Heart left ventricle (tissue), 16 donors: ENCODE data around the gene CAMP. TPM values are rescaled to one million over a fixed set of nuclear protein-coding genes. Genes with fewer than 3 reads are reported as not detected.

Source experiments
- ATAC-seq, 4 donors: fragments of 200-7000 bp; cut with Tn5 transposase; one replicate each; pipeline ENCODE4 v1.9.1; 2020 to 2022; ENCODE audit warnings: moderate library complexity in 4 of 4, mild to moderate bottlenecking in 3 of 4, moderate number of reproducible peaks in 1 of 4
- DNase-seq, 5 donors: peaks; one replicate each; pipeline ENCODE4 v3.0.0-alpha.2; 2020
- H3K27ac ChIP-seq, 12 donors: fragments of 200-600 bp; sonication (generic) in 4 of 12; one replicate each; pipeline versions ENCODE4 v1.5.0 to v1.8.0; 2016 to 2022; ENCODE audit warnings: mild to moderate bottlenecking in 2 of 12
- H3K27me3 ChIP-seq, 9 donors: fragments of 200-600 bp; sonication (generic) in 2 of 9; one replicate each; pipeline versions ENCODE4 v1.5.1 to v1.8.0; 2016 to 2022; ENCODE audit warnings: mild to moderate bottlenecking in 3 of 9
- H3K36me3 ChIP-seq, 9 donors: fragments of 200-600 bp; sonication (generic) in 2 of 9; one replicate each; pipeline versions ENCODE4 v1.5.0 to v1.8.0; 2018 to 2022; ENCODE audit warnings: mild to moderate bottlenecking in 2 of 9
- H3K4me1 ChIP-seq, 12 donors: fragments of 200-600 bp; sonication (generic) in 4 of 12; one replicate each; pipeline versions ENCODE4 v1.5.0 to v1.8.0; 2016 to 2022; ENCODE audit warnings: mild to moderate bottlenecking in 3 of 12
- H3K4me3 ChIP-seq, 12 donors: fragments of 200-600 bp; sonication (generic) in 4 of 12; one replicate each; pipeline versions ENCODE4 v1.5.0 to v1.8.0; 2017 to 2022; ENCODE audit warnings: mild to moderate bottlenecking in 9 of 12, moderate library complexity in 4 of 12
- H3K9me3 ChIP-seq, 12 donors: fragments of 200-600 bp; sonication (generic) in 4 of 12; one replicate each; pipeline versions ENCODE4 v1.5.0 to v1.8.0; 2016 to 2022; ENCODE audit warnings: mild to moderate bottlenecking in 1 of 12
- POLR2A ChIP-seq, 2 donors: fragments of 450-650 bp; IDR thresholded peaks; one replicate each; pipeline ENCODE4 v1.6.1; 2017; ENCODE audit warnings: antibody characterized with exemption in 2 of 2, mild to moderate bottlenecking in 2 of 2, moderate library complexity in 2 of 2
- WGBS, 4 donors: extraction: QIAGEN DNeasy Blood & Tissue Kit in 2 of 4; methylation state at CpG; one replicate each; pipeline versions ENCODE4 v1.1.5 to v1.1.7; 2013 to 2018; 5-methylcytosine and 5-hydroxymethylcytosine counted together
- intact Hi-C, 10 donors: fragments of 100-400 bp; cut with DNase I; formaldehyde crosslinking; loops; one replicate each; pipeline versions ENCODE4 v1.11.1 to v1.14.2; 2022
- polyA plus RNA-seq, 2 donors: library from polyadenylated mRNA; stranded (reverse); fragments of 200-250 nt; gene quantifications; one replicate each; pipeline ENCODE4 v1.2.3, GENCODE V29; 2013
- total RNA-seq, 9 donors: library from RNA; depleted of rRNA in 2 of 9; stranded (reverse); fragments of >200 nt in 2 of 9; fragmentation: NEBNext Ultra II Directional in 3 of 9; extraction: Animal tissue kit (Norgen Biotek cat#: 25700) in 3 of 9; gene quantifications; one replicate each; pipeline versions ENCODE4 v1.1.0 to v1.2.4, GENCODE V29; 2016 to 2023
- TF ChIP-seq, protein P1 (sequence below), 12 donors: fragments of 200-600 bp; sonication (generic) in 4 of 12; IDR thresholded peaks; one replicate each; pipeline versions ENCODE4 v1.5.0 to v1.8.0; 2018 to 2022; ENCODE audit warnings: antibody characterized with exemption in 12 of 12, mild to moderate bottlenecking in 5 of 12
- donor health status: ischemic (EF 13 %, LVEDD 7.1; RV severe dilation, severe dysfunction).
- donor health status: healthy with polysubstance abuse.
- donor health status: DM: no; HTN: yes; CAD: no.
- donor health status: DM: no; HTN: no; CAD: no.
- donor health status: ischemic (EF 25% LVEDD 6.9; RV normal size, moderate dysfunction).
- donor health status: ischemic (EF 25% LVEDD 5.7; RV mildly dilated, moderate dysfunction).
- donor health status: healthy.
- donor health status: DM: yes; HTN: yes; CAD: no.
- donor health status: ischemic (EF 35%, LVEDD 5.7; RV mildly dilated, moderate dysfunction).
- donor health status: nonischemic (EF 11% LVEDD 7.7; RV severe dilation, severe dysfunction).
- donor health status: DM: yes; HTN: yes; CAD: no.
- donor health status: PGD.
- donor health status: ischemic (EF 29% LVEDD 5.4; RV normal size, mild dysfunction).
- donor health status: nonischemic (EF 23%, LVEDD 6.1; RV moderate dilation, normal function).

CAMP gene
- total and polyA plus RNA-seq, 11 donors: 0.48 to 3.0 (median 1.00) TPM; not detected in 7

DNA sequence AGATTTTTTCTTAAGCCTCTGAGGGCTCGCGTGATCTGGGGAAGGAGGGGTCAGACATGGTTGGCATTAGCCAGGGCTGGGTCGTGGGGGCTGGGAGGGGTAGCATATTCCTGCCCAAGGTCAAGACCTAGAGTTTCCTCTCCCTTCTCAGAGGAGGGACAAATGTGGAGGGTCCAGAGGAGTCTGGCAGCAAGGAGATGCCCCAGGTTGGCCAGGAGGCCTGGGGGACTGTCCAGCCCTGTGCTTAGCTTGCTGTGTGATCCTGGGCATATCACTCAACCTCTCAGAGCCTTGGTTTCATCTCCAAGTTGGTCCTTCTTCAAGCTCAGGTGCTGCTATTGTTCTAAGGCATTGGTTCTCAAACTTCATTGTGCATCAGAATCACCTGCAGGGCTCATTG is 9.1 kb upstream of the CAMP start:
- 90 to 97% (median 92%) methylated on average over 3 of the region's 3 CpGs; no CpG with 5 or more reads in 1 of the 4 donors for WGBS, 4 donors
- Histone ChIP-seq H3K4me3 (no peak overlapping the region), H3K9me3 (no peaks in the 10 kb centered on the region), H3K27me3 (no peaks in the 10 kb centered on the region), H3K4me1 (peaks cover 0 to 22% (median 16%) of the 10 kb centered on the region in 12 donors), H3K36me3 (no peaks in the 10 kb centered on the region), H3K27ac (no peak overlapping the region)
- ATAC-seq (no peak), DNase-seq (no peak)
- TF ChIP-seq, protein P1, sequence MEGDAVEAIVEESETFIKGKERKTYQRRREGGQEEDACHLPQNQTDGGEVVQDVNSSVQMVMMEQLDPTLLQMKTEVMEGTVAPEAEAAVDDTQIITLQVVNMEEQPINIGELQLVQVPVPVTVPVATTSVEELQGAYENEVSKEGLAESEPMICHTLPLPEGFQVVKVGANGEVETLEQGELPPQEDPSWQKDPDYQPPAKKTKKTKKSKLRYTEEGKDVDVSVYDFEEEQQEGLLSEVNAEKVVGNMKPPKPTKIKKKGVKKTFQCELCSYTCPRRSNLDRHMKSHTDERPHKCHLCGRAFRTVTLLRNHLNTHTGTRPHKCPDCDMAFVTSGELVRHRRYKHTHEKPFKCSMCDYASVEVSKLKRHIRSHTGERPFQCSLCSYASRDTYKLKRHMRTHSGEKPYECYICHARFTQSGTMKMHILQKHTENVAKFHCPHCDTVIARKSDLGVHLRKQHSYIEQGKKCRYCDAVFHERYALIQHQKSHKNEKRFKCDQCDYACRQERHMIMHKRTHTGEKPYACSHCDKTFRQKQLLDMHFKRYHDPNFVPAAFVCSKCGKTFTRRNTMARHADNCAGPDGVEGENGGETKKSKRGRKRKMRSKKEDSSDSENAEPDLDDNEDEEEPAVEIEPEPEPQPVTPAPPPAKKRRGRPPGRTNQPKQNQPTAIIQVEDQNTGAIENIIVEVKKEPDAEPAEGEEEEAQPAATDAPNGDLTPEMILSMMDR (IDR thresholded peaks at IDR 0.05): no peak
- TF ChIP-seq POLR2A (IDR thresholded peaks at IDR 0.05): no peak
- intact Hi-C loops: no loop called here

DNA sequence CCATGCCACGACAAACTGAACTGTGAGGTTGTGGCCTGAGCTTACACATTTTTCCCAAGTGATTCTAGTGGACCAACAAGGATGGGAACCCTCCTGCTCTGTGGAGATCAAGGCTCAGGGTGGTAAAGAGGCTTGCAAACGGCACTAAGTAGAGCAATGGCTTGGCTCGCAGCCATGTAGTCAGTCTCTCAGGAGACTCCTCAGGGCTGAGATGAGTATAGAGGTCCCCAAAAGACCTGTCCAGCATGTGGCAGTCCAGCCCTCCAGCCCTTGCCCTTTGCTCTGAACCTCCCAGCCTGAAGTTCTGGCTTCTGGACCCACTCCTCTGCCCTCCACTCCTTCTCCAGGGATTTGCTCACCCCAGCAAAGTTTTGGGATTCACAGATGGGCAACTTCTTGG is 8.3 kb upstream of the CAMP start:
- H3K4me3 ChIP-seq: no peak overlapping the region
- peak overlapping the region in 11 of 12 donors; percentile 37 to 79 (median 66) for H3K27ac ChIP-seq
- DNase-seq: peak in 3 of 5 donors; percentile 32 to 50 (median 38)
- no peaks in the 10 kb centered on the region for H3K36me3 ChIP-seq
- ATAC-seq: peak; percentile 13 to 55 (median 38)
- WGBS, 4 donors: 55 to 66% (median 57%) methylated on average over 1 to 3 of the region's 3 CpGs
- intact Hi-C loops: no loop called here
- no peaks in the 10 kb centered on the region for H3K9me3 ChIP-seq
- TF ChIP-seq, protein P1 (IDR thresholded peaks at IDR 0.05): no peak
- TF ChIP-seq POLR2A (IDR thresholded peaks at IDR 0.05): no peak
- H3K4me1 ChIP-seq: peaks cover 0 to 22% (median 16%) of the 10 kb centered on the region in 12 donors
- no peaks in the 10 kb centered on the region for H3K27me3 ChIP-seq

DNA sequence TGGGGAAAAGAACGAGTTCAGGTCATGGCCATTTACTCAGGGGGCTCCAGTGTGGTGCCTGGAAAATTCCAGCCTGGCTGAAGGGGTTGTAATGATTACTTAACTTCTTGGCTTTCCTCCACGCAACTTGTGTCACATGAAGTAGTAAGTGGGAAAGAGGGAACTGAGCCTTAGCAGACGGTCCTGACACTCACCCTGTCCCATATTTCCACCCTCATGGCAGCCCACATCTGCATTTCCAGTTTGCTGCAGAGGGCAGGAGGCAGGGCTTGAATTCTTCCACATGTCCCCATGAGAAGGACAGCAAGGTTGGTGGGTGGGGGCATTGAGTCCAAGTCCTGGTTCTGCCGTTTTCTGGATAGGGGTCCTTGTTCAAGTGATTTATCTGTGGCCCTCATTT is 7.8 kb upstream of the CAMP start:
- TF ChIP-seq POLR2A (IDR thresholded peaks at IDR 0.05): no peak
- TF ChIP-seq, protein P1 (IDR thresholded peaks at IDR 0.05): no peak
- peak in 4 of 5 donors; percentile 33 to 53 (median 46) for DNase-seq
- ATAC-seq: peak; percentile 76 to 88 (median 84)
- H3K27ac ChIP-seq: peak overlapping the region in 11 of 12 donors; percentile 37 to 79 (median 66)
- H3K9me3 ChIP-seq: no peaks in the 10 kb centered on the region
- intact Hi-C loops: no loop called here
- peaks cover 0 to 22% (median 16%) of the 10 kb centered on the region in 12 donors for H3K4me1 ChIP-seq
- H3K36me3 ChIP-seq: no peaks in the 10 kb centered on the region
- no peaks in the 10 kb centered on the region for H3K27me3 ChIP-seq
- 22 to 41% (median 34%) methylated on average over 3 to 4 of the region's 4 CpGs for WGBS, 4 donors
- no peak overlapping the region for H3K4me3 ChIP-seq

DNA sequence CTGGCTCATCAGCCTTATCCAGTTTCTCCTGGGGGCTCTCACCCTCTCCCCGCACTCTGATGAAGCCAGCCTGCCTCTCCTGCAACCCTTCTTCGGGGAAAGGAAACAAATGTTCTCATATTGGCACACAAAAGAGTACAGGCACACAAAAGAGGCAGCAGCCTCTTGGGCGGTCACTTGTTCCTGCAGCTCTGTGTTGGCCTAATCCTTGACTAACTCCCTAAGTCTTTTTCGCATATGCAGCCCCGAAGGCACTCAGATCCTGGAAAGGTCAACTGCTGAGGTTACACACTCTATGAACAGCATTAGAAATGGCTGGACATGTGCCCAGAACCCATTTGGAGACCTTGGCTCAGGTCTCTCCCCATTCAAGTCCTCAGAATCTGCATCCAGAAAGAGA is 7.4 kb upstream of the CAMP start:
- no peaks in the 10 kb centered on the region for H3K9me3 ChIP-seq
- H3K27me3 ChIP-seq: no peaks in the 10 kb centered on the region
- intact Hi-C loops: no loop called here
- DNase-seq (peak in 4 of 5 donors; percentile 33 to 75 (median 52)), ATAC-seq (peak; percentile 63 to 84 (median 72))
- 55 to 69% (median 60%) methylated on average over 5 of the region's 5 CpGs for WGBS, 4 donors
- no peak for TF ChIP-seq POLR2A (IDR thresholded peaks at IDR 0.05)
- TF ChIP-seq, protein P1 (IDR thresholded peaks at IDR 0.05): no peak
- H3K4me1 ChIP-seq: peaks cover 0 to 22% (median 16%) of the 10 kb centered on the region in 12 donors
- no peak overlapping the region for H3K4me3 ChIP-seq
- H3K36me3 ChIP-seq: no peaks in the 10 kb centered on the region
- H3K27ac ChIP-seq: peak overlapping the region in 11 of 12 donors; percentile 30 to 79 (median 63)
